ENCODE measurements around the gene TRANK1. TPM values are rescaled to one million over a fixed set of nuclear protein-coding genes. Genes with fewer than 3 reads are reported as not detected.

TRANK1 gene
- total RNA-seq, 1 donor from 2014 or later, result 11.3 TPM

- DNase-seq (ENCODE audit: low read depth, low spot score), result no peak
- no peak for TF ChIP-seq CTCF (conservative IDR thresholded peaks at IDR 0.05)
- Mint-ChIP-seq H3K9me3 (no peaks in the 10 kb centered on the region), H3K27me3 (ENCODE audit: low read depth) (no peaks in the 10 kb centered on the region), H3K4me3 (no peak overlapping the region), H3K27ac (ENCODE audit: unreplicated experiment) (no peak overlapping the region), H3K36me3 (ENCODE audit: low read depth) (no peaks in the 10 kb centered on the region), H3K4me1 (peaks cover 7% of the 10 kb centered on the region)
These were observed 68.5 kb downstream of the TRANK1 start for GRCh38 chr3:36876181-36876936.

- Mint-ChIP-seq H3K4me3 (no peak overlapping the region), H3K36me3 (ENCODE audit: low read depth) (no peaks in the 10 kb centered on the region), H3K4me1 (peaks cover 7% of the 10 kb centered on the region), H3K27me3 (ENCODE audit: low read depth) (no peaks in the 10 kb centered on the region), H3K9me3 (no peaks in the 10 kb centered on the region), H3K27ac (ENCODE audit: unreplicated experiment) (no peak overlapping the region)
- no peak for TF ChIP-seq CTCF (conservative IDR thresholded peaks at IDR 0.05)
- no peak for DNase-seq (ENCODE audit: low read depth, low spot score)
These were observed 69.5 kb downstream of the TRANK1 start for GRCh38 chr3:36875397-36875796.

GRCh38 chr3:36874424-36874823, 70.4 kb downstream of the TRANK1 start:
- Mint-ChIP-seq H3K27ac (ENCODE audit: unreplicated experiment) (no peak overlapping the region), H3K4me1 (peaks cover 7% of the 10 kb centered on the region), H3K4me3 (no peak overlapping the region), H3K9me3 (no peaks in the 10 kb centered on the region), H3K36me3 (ENCODE audit: low read depth) (no peaks in the 10 kb centered on the region), H3K27me3 (ENCODE audit: low read depth) (no peaks in the 10 kb centered on the region)
- no peak for TF ChIP-seq CTCF (conservative IDR thresholded peaks at IDR 0.05)
- DNase-seq (ENCODE audit: low read depth, low spot score), result no peak

- TF ChIP-seq CTCF (conservative IDR thresholded peaks at IDR 0.05), result no peak
- no peaks in the 10 kb centered on the region for H3K9me3 Mint-ChIP-seq
- DNase-seq (ENCODE audit: low read depth, low spot score), result no peak
These were observed 73.3 kb downstream of the TRANK1 start for GRCh38 chr3:36871379-36872126.

GRCh38 chr3:36868614-36869436, 76.0 kb downstream of the TRANK1 start:
- peak; percentile 86 for TF ChIP-seq CTCF (conservative IDR thresholded peaks at IDR 0.05)
- Mint-ChIP-seq H3K4me3 (no peak overlapping the region), H3K36me3 (ENCODE audit: low read depth) (no peaks in the 10 kb centered on the region), H3K9me3 (no peaks in the 10 kb centered on the region), H3K4me1 (peaks cover 4% of the 10 kb centered on the region), H3K27me3 (ENCODE audit: low read depth) (no peaks in the 10 kb centered on the region), H3K27ac (ENCODE audit: unreplicated experiment) (no peak overlapping the region)
- peak; percentile 53 for DNase-seq (ENCODE audit: low read depth, low spot score)

More at GRCh38 chr3:36871379-36872126, 73.3 kb downstream of the TRANK1 start:
- H3K36me3 Mint-ChIP-seq (ENCODE audit: low read depth), result no peaks in the 10 kb centered on the region
- H3K27me3 Mint-ChIP-seq (ENCODE audit: low read depth), result no peaks in the 10 kb centered on the region
- H3K4me3 Mint-ChIP-seq, result no peak overlapping the region
- H3K4me1 Mint-ChIP-seq, result peaks cover 8% of the 10 kb centered on the region
- H3K27ac Mint-ChIP-seq (ENCODE audit: unreplicated experiment), result no peak overlapping the region

All from neural crest cell (in vitro differentiated cells).